ENCODE data around the gene CRYBB1. TPM values are rescaled to one million over a fixed set of nuclear protein-coding genes. Genes with fewer than 3 reads are reported as not detected.
A peak's percentile ranks its signal among the peaks of the same experiment; 100 is the strongest.

CRYBB1 gene
- total and polyA plus RNA-seq, 3 experiments from 2014 or later: not detected

DNA sequence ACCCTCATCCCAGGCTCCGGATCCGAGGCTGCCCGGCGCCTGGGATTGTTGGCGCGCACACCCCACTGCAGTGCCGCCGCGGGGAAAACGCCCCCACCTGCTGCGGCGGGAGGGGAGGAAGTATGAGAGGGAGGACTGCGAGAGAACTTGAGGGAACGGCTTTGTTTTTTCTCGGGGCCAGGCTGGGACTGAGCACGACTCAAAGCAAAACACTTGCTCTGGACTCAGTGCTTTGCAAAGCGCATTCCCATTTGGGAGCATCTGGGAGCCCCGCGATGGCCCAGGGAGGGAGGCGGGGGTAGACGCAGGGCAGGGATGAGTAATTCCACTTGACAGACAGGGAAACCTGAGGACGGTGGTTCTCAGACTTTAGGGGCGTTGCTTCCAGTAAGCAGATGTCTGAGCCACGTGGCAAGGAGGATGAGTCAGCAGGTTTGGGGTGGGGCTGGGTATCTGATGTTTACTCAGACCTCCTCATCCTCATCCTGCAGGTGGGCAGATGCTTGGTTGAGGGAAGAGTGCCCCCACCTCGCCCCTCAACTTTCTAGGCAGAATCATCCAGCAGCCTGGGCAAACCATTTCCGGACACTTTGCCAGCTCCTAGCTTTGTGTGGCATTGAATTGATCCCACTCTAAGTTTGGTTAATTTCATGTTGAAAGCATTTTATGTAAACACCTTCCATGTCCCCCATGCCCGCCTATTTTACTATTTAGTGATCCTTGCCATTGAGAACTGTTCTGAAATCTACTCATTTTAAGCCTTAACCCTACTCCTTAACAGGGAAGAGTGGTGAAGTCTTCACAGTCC, 41.0 kb upstream of the CRYBB1 start:
- peaks cover 0 to 31% (median 0%) of the 10 kb centered on the region in 3 donors for H3K36me3 Mint-ChIP-seq
- ChIA-PET CTCF (interaction anchor here (1.0 kb wide), 1 partner anchor 156 kb away, joined by 3 read pairs; no protein-coding TSS in a partner anchor), POLR2A (interaction anchor here (1.0 to 1.4 kb wide), 2 partner anchors 14 to 15 kb away, joined by 5 to 7 read pairs; no protein-coding TSS in a partner anchor)
- peak; percentile 51 to 87 (median 61) for DNase-seq
- no peaks in the 10 kb centered on the region for H3K9me3 Mint-ChIP-seq
- Histone ChIP-seq H3K36me3 (ENCODE audit: insufficient read depth, low read length) (no peaks in the 10 kb centered on the region), H3K4me3 (ENCODE audit: low read length) (peak overlapping the region; percentile 93), H3K9me3 (ENCODE audit: low read length) (no peaks in the 10 kb centered on the region), H3K4me1 (ENCODE audit: insufficient read depth, low read length) (peaks cover 19% of the 10 kb centered on the region), H3K27me3 (ENCODE audit: insufficient read depth, low read length, poor library complexity, severe bottlenecking) (no peaks in the 10 kb centered on the region), H3K27ac (ENCODE audit: low read depth, low read length) (peak overlapping the region; percentile 38)
- peak overlapping the region; percentile 78 to 98 (median 94) for H3K27ac Mint-ChIP-seq
- no peaks in the 10 kb centered on the region for H3K27me3 Mint-ChIP-seq
- peaks cover 31 to 58% (median 39%) of the 10 kb centered on the region in 3 donors for H3K4me1 Mint-ChIP-seq
- peak overlapping the region; percentile 92 to 99 (median 96) for H3K4me3 Mint-ChIP-seq

DNA sequence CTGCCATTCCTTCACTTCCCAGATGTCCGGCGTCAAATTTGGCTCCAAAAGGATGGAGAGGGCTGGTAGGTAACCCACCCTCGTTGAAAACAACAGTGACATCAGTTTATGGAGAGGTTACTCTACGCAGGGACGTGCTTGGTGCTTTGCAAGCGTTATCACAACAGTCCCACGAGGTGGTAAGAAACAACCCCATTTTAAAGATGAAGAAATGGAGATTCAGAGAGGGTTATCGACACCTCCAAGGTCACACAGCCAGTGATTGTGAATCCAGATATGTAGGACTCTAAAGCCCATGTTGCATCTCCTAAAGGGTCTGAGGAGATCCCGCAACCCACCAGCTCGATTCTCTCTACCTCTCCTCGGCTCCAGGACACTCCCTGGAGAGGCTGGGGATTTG, 40.3 kb upstream of the CRYBB1 start:
- no peaks in the 10 kb centered on the region for H3K9me3 ChIP-seq (ENCODE audit: low read length)
- DNase-seq: no peak
- ChIA-PET POLR2A (interaction anchor here (0.5 to 1.2 kb wide), 2 partner anchors 143 to 174 kb away, joined by 3 to 4 read pairs; partner anchors contain the start of genes HPS4 and SRRD), CTCF (interaction anchor here (1.1 kb wide), 1 partner anchor 11 kb away, joined by 3 read pairs; no protein-coding TSS in a partner anchor)
- H3K4me3 ChIP-seq (ENCODE audit: low read length): peak overlapping the region; percentile 93
- H3K4me1 ChIP-seq (ENCODE audit: insufficient read depth, low read length): peaks cover 19% of the 10 kb centered on the region
- H3K4me3 Mint-ChIP-seq: peak overlapping the region; percentile 92 to 99 (median 96)
- peaks cover 29 to 51% (median 35%) of the 10 kb centered on the region in 3 donors for H3K4me1 Mint-ChIP-seq
- peaks cover 0 to under 1% of the 10 kb centered on the region in 2 donors for H3K27me3 Mint-ChIP-seq
- H3K36me3 Mint-ChIP-seq: peaks cover 0 to 25% (median 0%) of the 10 kb centered on the region in 3 donors
- H3K27me3 ChIP-seq (ENCODE audit: insufficient read depth, low read length, poor library complexity, severe bottlenecking): no peaks in the 10 kb centered on the region
- peak overlapping the region; percentile 51 for H3K27ac ChIP-seq (ENCODE audit: low read depth, low read length)
- H3K9me3 Mint-ChIP-seq: no peaks in the 10 kb centered on the region
- no peaks in the 10 kb centered on the region for H3K36me3 ChIP-seq (ENCODE audit: insufficient read depth, low read length)
- H3K27ac Mint-ChIP-seq: peak overlapping the region; percentile 78 to 98 (median 92)

- CTCF ChIA-PET: interaction anchor here (0.9 to 1.4 kb wide), 7 partner anchors 9 to 143 kb away, joined by 3 to 6 read pairs (median 3); no protein-coding TSS in a partner anchor
- H3K4me3 ChIP-seq (ENCODE audit: low read length): peak within 1 kb of the TSS; percentile 93
- H3K27ac ChIP-seq (ENCODE audit: low read depth, low read length): peak within 1 kb of the TSS; percentile 51
These were observed 39.3 kb upstream of the CRYBB1 start, which contains the start of gene MIAT for GRCh38 chr22:26656891-26657851. Gene MIAT (plus strand): TSS chr22:26657588.

GRCh38 chr22:26651815-26652214, 34.0 kb upstream of the CRYBB1 start:
- Histone ChIP-seq H3K4me1 (ENCODE audit: insufficient read depth, low read length) (peaks cover 25% of the 10 kb centered on the region), H3K9me3 (ENCODE audit: low read length) (no peaks in the 10 kb centered on the region), H3K27me3 (ENCODE audit: insufficient read depth, low read length, poor library complexity, severe bottlenecking) (no peaks in the 10 kb centered on the region), H3K36me3 (ENCODE audit: insufficient read depth, low read length) (no peaks in the 10 kb centered on the region), H3K4me3 (ENCODE audit: low read length) (no peak overlapping the region), H3K27ac (ENCODE audit: low read depth, low read length) (no peak overlapping the region)
- Mint-ChIP-seq H3K4me3 (no peak overlapping the region), H3K36me3 (no peaks in the 10 kb centered on the region), H3K9me3 (no peaks in the 10 kb centered on the region), H3K4me1 (peaks cover 28 to 43% (median 36%) of the 10 kb centered on the region in 3 donors), H3K27me3 (peaks cover 0 to 2% of the 10 kb centered on the region in 2 donors), H3K27ac (peak overlapping the region in 1 of 8 donors; percentile 19)
- ChIA-PET CTCF (interaction anchor here (0.8 to 2.1 kb wide), 2 partner anchors 14 to 19 kb away, joined by 3 to 8 read pairs; no protein-coding TSS in a partner anchor), POLR2A (no interaction called here)
- DNase-seq: no peak

More at GRCh38 chr22:26656891-26657851, 39.3 kb upstream of the CRYBB1 start, which contains the start of gene MIAT:
- H3K9me3 Mint-ChIP-seq: no peaks in the 10 kb centered on the region
- peaks cover 0 to 2% of the 10 kb centered on the region in 2 donors for H3K27me3 Mint-ChIP-seq
- H3K27me3 ChIP-seq (ENCODE audit: insufficient read depth, low read length, poor library complexity, severe bottlenecking): no peaks in the 10 kb centered on the region
- H3K4me3 Mint-ChIP-seq: peak within 1 kb of the TSS; percentile 92 to 99 (median 96)
- DNase-seq: peak; percentile 61 to 83 (median 69)
- H3K27ac Mint-ChIP-seq: peak within 1 kb of the TSS; percentile 78 to 98 (median 93)
- peaks cover 19% of the 10 kb centered on the region for H3K4me1 ChIP-seq (ENCODE audit: insufficient read depth, low read length)
- H3K36me3 Mint-ChIP-seq: peaks cover 0 to 15% (median 0%) of the 10 kb centered on the region in 3 donors
- H3K9me3 ChIP-seq (ENCODE audit: low read length): no peaks in the 10 kb centered on the region
- POLR2A ChIA-PET: interaction anchor here (0.8 to 1.6 kb wide), 5 partner anchors 15 to 173 kb away, joined by 3 to 9 read pairs (median 4); partner anchors contain the start of genes HPS4 and SRRD
- H3K4me1 Mint-ChIP-seq: peaks cover 23 to 41% (median 28%) of the 10 kb centered on the region in 3 donors
- no peaks in the 10 kb centered on the region for H3K36me3 ChIP-seq (ENCODE audit: insufficient read depth, low read length)

DNA sequence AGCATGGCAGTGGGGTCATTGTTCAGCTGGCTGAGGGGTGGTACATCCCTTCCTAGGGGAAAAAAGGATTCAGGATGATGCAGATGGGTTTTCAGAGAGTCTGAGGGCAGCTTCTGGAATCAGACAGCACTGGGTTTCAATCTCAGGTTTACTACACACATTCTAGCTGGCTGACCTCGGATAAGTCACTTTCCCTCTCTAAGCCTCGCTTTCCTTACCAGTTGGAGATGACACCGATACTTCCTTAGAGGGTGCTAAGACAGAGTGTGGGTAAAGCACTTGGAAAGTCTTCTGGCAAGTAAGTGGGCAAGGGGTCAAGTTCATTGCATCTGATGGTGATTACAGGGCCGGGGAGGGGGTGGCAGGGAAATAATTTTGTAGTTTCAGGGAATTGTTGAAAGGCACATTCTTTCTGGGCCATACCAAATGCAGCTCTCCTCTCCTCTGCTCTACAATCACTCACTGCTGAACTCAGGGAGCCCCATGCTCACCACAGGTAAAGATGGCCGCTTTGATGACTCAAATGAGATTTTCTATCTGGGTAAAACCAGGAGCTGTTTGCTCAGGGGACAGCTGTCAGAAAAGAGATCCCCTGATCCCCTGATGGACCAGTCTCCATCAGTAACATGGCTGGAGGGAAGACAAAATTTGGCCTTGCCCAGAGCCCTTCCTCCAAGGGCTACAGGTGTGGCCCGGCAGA, 33.0 kb upstream of the CRYBB1 start:
- Histone ChIP-seq H3K4me1 (ENCODE audit: insufficient read depth, low read length) (peaks cover 25% of the 10 kb centered on the region), H3K36me3 (ENCODE audit: insufficient read depth, low read length) (no peaks in the 10 kb centered on the region), H3K27ac (ENCODE audit: low read depth, low read length) (no peak overlapping the region), H3K9me3 (ENCODE audit: low read length) (no peaks in the 10 kb centered on the region), H3K4me3 (ENCODE audit: low read length) (no peak overlapping the region), H3K27me3 (ENCODE audit: insufficient read depth, low read length, poor library complexity, severe bottlenecking) (no peaks in the 10 kb centered on the region)
- Mint-ChIP-seq H3K4me3 (no peak overlapping the region), H3K9me3 (no peaks in the 10 kb centered on the region), H3K27ac (peak overlapping the region in 4 of 8 donors; percentile 2 to 71 (median 12)), H3K27me3 (peaks cover 0 to 2% of the 10 kb centered on the region in 2 donors), H3K36me3 (no peaks in the 10 kb centered on the region), H3K4me1 (peaks cover 37 to 50% (median 45%) of the 10 kb centered on the region in 3 donors)
- ChIA-PET POLR2A (no interaction called here), CTCF (interaction anchor here (0.8 to 2.1 kb wide), 2 partner anchors 15 to 20 kb away, joined by 3 to 8 read pairs; no protein-coding TSS in a partner anchor)
- DNase-seq: no peak

GRCh38 chr22:26648528-26649388, 30.9 kb upstream of the CRYBB1 start:
- CTCF ChIA-PET: interaction anchor here (1.7 kb wide), 1 partner anchor 57 kb away, joined by 5 read pairs; no protein-coding TSS in a partner anchor
- Mint-ChIP-seq H3K4me1 (peaks cover 54 to 71% (median 67%) of the 10 kb centered on the region in 3 donors), H3K9me3 (no peaks in the 10 kb centered on the region), H3K27ac (peak overlapping the region; percentile 20 to 93 (median 76)), H3K36me3 (no peaks in the 10 kb centered on the region), H3K4me3 (peak overlapping the region; percentile 24 to 90 (median 57)), H3K27me3 (peaks cover 0 to 2% of the 10 kb centered on the region in 2 donors)
- H3K9me3 ChIP-seq (ENCODE audit: low read length): no peaks in the 10 kb centered on the region
- peak in 2 of 5 donors; percentile 21 to 24 for DNase-seq
- H3K36me3 ChIP-seq (ENCODE audit: insufficient read depth, low read length): no peaks in the 10 kb centered on the region
- H3K27me3 ChIP-seq (ENCODE audit: insufficient read depth, low read length, poor library complexity, severe bottlenecking): no peaks in the 10 kb centered on the region
- H3K27ac ChIP-seq (ENCODE audit: low read depth, low read length): no peak overlapping the region
- H3K4me1 ChIP-seq (ENCODE audit: insufficient read depth, low read length): peaks cover 44% of the 10 kb centered on the region
- no peak overlapping the region for H3K4me3 ChIP-seq (ENCODE audit: low read length)
- POLR2A ChIA-PET: no interaction called here

Data from CD8-positive, alpha-beta memory T cell (primary cell).